GM23338 (cell line): ENCODE results near the gene IGF2BP3. TPM values are rescaled to one million over a fixed set of nuclear protein-coding genes. Genes with fewer than 3 reads are reported as not detected.

Source experiments
- ATAC-seq: fragments of 200-7000 bp; cut with Tn5 transposase; 3 replicates; pipeline ENCODE4 v1.9.1; 2020
- DNase-seq: peaks from one replicate; pipeline ENCODE4 v3.0.0-alpha.2; 2015; ENCODE audit warnings: low spot score
- H2AFZ ChIP-seq: fragments of 200-600 bp; sonication (generic); 2 replicates; pipeline ENCODE4 v1.8.0; 2016; ENCODE audit warnings: antibody characterized with exemption, mild to moderate bottlenecking, moderate library complexity
- H3F3A ChIP-seq: fragments of 200-600 bp; sonication (generic); replicated peaks from 2 replicates; pipeline ENCODE4 v1.8.0; 2017; ENCODE audit warnings: antibody characterized with exemption, mixed run types, low read depth
- H3K27ac ChIP-seq: fragments of 200-600 bp; sonication (generic); 2 replicates; pipeline ENCODE4 v1.6.1; 2016; ENCODE audit warnings: low read depth
- H3K27me3 ChIP-seq: fragments of 200-600 bp; sonication (generic); 2 replicates; pipeline ENCODE4 v1.8.0; 2016; ENCODE audit warnings: mild to moderate bottlenecking, mixed run types, moderate library complexity; ENCODE audit not compliant: insufficient read depth
- H3K36me3 ChIP-seq: fragments of 200-600 bp; sonication (generic); 2 replicates; pipeline ENCODE4 v1.8.0; 2016; ENCODE audit warnings: mild to moderate bottlenecking; ENCODE audit not compliant: insufficient read depth
- H3K4me1 ChIP-seq: fragments of 200-600 bp; sonication (generic); 2 replicates; pipeline ENCODE4 v1.8.0; 2016; ENCODE audit warnings: mild to moderate bottlenecking, moderate library complexity; ENCODE audit not compliant: insufficient read depth
- H3K4me2 ChIP-seq: fragments of 200-600 bp; sonication (generic); 2 replicates; pipeline ENCODE4 v1.7.1; 2017; ENCODE audit warnings: mixed run types
- H3K4me3 ChIP-seq: fragments of 200-600 bp; sonication (generic); 2 replicates; pipeline ENCODE4 v1.6.1; 2016; ENCODE audit warnings: mixed run types
- H3K79me2 ChIP-seq: fragments of 200-600 bp; sonication (generic); replicated peaks from 2 replicates; pipeline ENCODE4 v1.8.0; 2017; ENCODE audit warnings: mild to moderate bottlenecking; ENCODE audit not compliant: insufficient read depth
- H3K9me2 ChIP-seq: fragments of 200-600 bp; sonication (generic); 2 replicates; pipeline ENCODE4 v1.8.0; 2017; ENCODE audit not compliant: insufficient read depth
- H4K20me1 ChIP-seq: fragments of 200-600 bp; sonication (generic); replicated peaks from 2 replicates; pipeline ENCODE4 v1.8.0; 2017; ENCODE audit warnings: mild to moderate bottlenecking; ENCODE audit not compliant: insufficient read depth
- H3K27ac Mint-ChIP-seq: 2 replicates; pipeline ENCODE4 v1.8.0; 2020; ENCODE audit warnings: inconsistent platforms, mild to moderate bottlenecking, moderate library complexity, mixed read lengths
- H3K27me3 Mint-ChIP-seq: 3 replicates; pipeline ENCODE4 v1.8.0; 2022; ENCODE audit warnings: low read depth, mild to moderate bottlenecking, moderate library complexity, mixed read lengths, inconsistent platforms; ENCODE audit not compliant: insufficient read depth, poor library complexity
- H3K36me3 Mint-ChIP-seq: 3 replicates; pipeline ENCODE4 v1.8.0; 2021; ENCODE audit warnings: low read depth, mild to moderate bottlenecking, inconsistent platforms, moderate library complexity, mixed read lengths
- H3K4me1 Mint-ChIP-seq: 3 replicates; pipeline ENCODE4 v1.8.0; 2020; ENCODE audit warnings: mild to moderate bottlenecking, inconsistent platforms, mixed read lengths
- H3K4me3 Mint-ChIP-seq: 3 replicates; pipeline ENCODE4 v1.8.0; 2021; ENCODE audit warnings: moderate library complexity, mild to moderate bottlenecking, inconsistent platforms, mixed read lengths
- H3K9me3 Mint-ChIP-seq: 3 replicates; pipeline ENCODE4 v1.8.0; 2020; ENCODE audit warnings: moderate library complexity, mild to moderate bottlenecking, inconsistent platforms, mixed read lengths
- CTCF ChIP-seq, 2 experiments: fragments of 200-600 bp in 1 of 2; sonication (generic) in 1 of 2; conservative IDR thresholded peaks; 2 replicates each; pipeline versions ENCODE4 v1.5.1 to v1.6.1; 2016 to 2017; ENCODE audit warnings: antibody characterized with exemption in 2 of 2, low read depth in 2 of 2, mild to moderate bottlenecking in 2 of 2, moderate library complexity in 1 of 2
- EZH2phosphoT487 ChIP-seq: fragments of 200-600 bp; sonication (generic); IDR thresholded peaks from one replicate; pipeline ENCODE4 v1.8.1; 2018; ENCODE audit warnings: antibody characterized with exemption; ENCODE audit not compliant: unreplicated experiment
- POLR2AphosphoS5 ChIP-seq: IDR thresholded peaks from 2 replicates; pipeline ENCODE4 v1.6.1; 2016; ENCODE audit warnings: antibody characterized with exemption, low read depth
- REST ChIP-seq: IDR thresholded peaks from one replicate; pipeline ENCODE4 v1.6.1; 2018; ENCODE audit warnings: antibody characterized with exemption; ENCODE audit not compliant: unreplicated experiment
- ZNF462 ChIP-seq: fragments of 250-450 bp; sonication (Bioruptor Pico); IDR thresholded peaks from 2 replicates; pipeline ENCODE4 v1.5.0; 2020; ENCODE audit warnings: mild to moderate bottlenecking, moderate library complexity
- polyA plus RNA-seq: library from polyadenylated mRNA; unstranded; fragments of >200 nt; fragmentation: Nextera tagmentation; extraction: Ambion mirVana; gene quantifications from 2 replicates; pipeline ENCODE4 v1.2.1, GENCODE V29; 2016
- total RNA-seq: library from RNA; depleted of rRNA; stranded (reverse); fragments of >200 nt; shearing (Covaris generic); gene quantifications from 2 replicates; pipeline ENCODE4 v1.2.3, GENCODE V29; 2014

Gene IGF2BP3
- total and polyA plus RNA-seq, 2 experiments from 2014 or later: 52.0 to 183 TPM

DNA sequence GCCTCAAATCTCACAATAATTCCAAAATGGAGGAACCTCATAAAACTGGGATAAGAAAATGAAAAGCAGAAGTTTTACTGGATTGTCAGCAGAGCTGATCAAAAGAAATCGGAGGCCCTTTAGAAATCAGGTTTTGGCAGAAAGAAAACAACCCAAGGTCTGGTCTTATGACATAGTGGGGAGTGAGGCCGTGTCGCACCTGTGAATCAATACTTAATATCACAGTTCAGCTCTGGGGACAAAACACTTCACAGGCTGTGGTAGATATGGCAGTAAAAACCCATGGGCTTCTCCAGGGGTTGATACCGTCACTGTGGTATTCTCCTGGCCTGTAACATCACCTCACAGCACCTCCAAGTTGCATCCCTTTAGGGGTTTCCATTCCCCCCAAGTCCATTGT lies 177.7 kb downstream of the IGF2BP3 start:
- Histone ChIP-seq H2AFZ (peak overlapping the region; percentile 90), H3K4me3 (no peak overlapping the region), H3K36me3 (no peaks in the 10 kb centered on the region), H3K27me3 (no peaks in the 10 kb centered on the region), H3K4me1 (peaks cover 11% of the 10 kb centered on the region; the same call in 1 of the 2 replicates), H4K20me1 (no peaks in the 10 kb centered on the region), H3K27ac (no peak overlapping the region), H3F3A (no peaks in the 10 kb centered on the region), H3K4me2 (no peak overlapping the region), H3K9me2 (no peaks in the 10 kb centered on the region), H3K79me2 (no peaks in the 10 kb centered on the region)
- Mint-ChIP-seq H3K27me3 (peaks cover 4% of the 10 kb centered on the region), H3K27ac (no peak overlapping the region), H3K36me3 (no peaks in the 10 kb centered on the region), H3K4me1 (peaks cover 18% of the 10 kb centered on the region; the same call in 2 of the 3 replicates), H3K4me3 (no peak overlapping the region), H3K9me3 (no peaks in the 10 kb centered on the region)
- TF ChIP-seq CTCF (conservative IDR thresholded peaks at IDR 0.05; ENCODE audit: low read depth in 2 of 2) (no peak), REST (no peak), ZNF462 (CRISPR knock-in tag) (no peak), POLR2AphosphoS5 (no peak), EZH2phosphoT487 (no peak)
- ATAC-seq (no peak), DNase-seq (no peak)
